ENCODE data around the gene HDAC6.

The HDAC6 gene

GRCh38 chrX:48770296-48770695, 31.6 kb upstream of the HDAC6 start:
- ChIA-PET CTCF (interaction anchor here (0.6 kb wide), 1 partner anchor 138 kb away, joined by 3 read pairs; no protein-coding TSS in a partner anchor), POLR2A (no interaction called here)

GRCh38 chrX:48772602-48773001, 29.3 kb upstream of the HDAC6 start:
- ChIA-PET POLR2A (interaction anchor here (0.6 to 0.7 kb wide), 2 partner anchors 186 to 1639 kb away, joined by 3 to 4 read pairs; no protein-coding TSS in a partner anchor), CTCF (interaction anchor here (0.8 kb wide), 1 partner anchor 120 kb away, joined by 3 read pairs; no protein-coding TSS in a partner anchor)
- Histone ChIP-seq H3K9me3 (ENCODE audit: control insufficient read depth, insufficient read depth, low read depth, low read length) (no peaks in the 10 kb centered on the region), H3K4me3 (ENCODE audit: low read depth, low read length) (no peak overlapping the region), H3K36me3 (ENCODE audit: control insufficient read depth in 2 of 2, insufficient read depth in 1 of 2, low read length in 2 of 2) (no peaks in the 10 kb centered on the region), H3K27ac (ENCODE audit: extremely low read depth, low read depth, low read length) (no peak overlapping the region), H3K4me1 (ENCODE audit: control insufficient read depth, insufficient read depth, low read length) (no peaks in the 10 kb centered on the region)
- TF ChIP-seq ZNF473 (tag by site-specific recombination; IDR thresholded peaks at IDR 0.05) (no peak), ZNF302 (tag by site-specific recombination; IDR thresholded peaks at IDR 0.05; ENCODE audit: low read depth) (no peak), ZNF561 (tag by site-specific recombination; IDR thresholded peaks at IDR 0.05; ENCODE audit: borderline replicate concordance) (no peak), BCL11A (tag by site-specific recombination; IDR thresholded peaks at IDR 0.05; ENCODE audit: low read depth) (no peak), GLI2 (tag by site-specific recombination; IDR thresholded peaks at IDR 0.05; ENCODE audit: borderline replicate concordance, low read depth) (no peak), ZNF16 (tag by site-specific recombination; IDR thresholded peaks at IDR 0.05; ENCODE audit: low read depth) (no peak), TRIM28 (IDR thresholded peaks at IDR 0.05; ENCODE audit: borderline replicate concordance, low read length) (no peak), ZFHX2 (tag by site-specific recombination; conservative IDR thresholded peaks at IDR 0.05) (no peak), ZXDB (tag by site-specific recombination; IDR thresholded peaks at IDR 0.05) (no peak), ZBTB17 (tag by site-specific recombination; IDR thresholded peaks at IDR 0.05) (no peak), ZNF792 (tag by site-specific recombination; IDR thresholded peaks at IDR 0.05) (no peak), ZBTB20 (tag by site-specific recombination; IDR thresholded peaks at IDR 0.05) (no peak), ZNF433 (tag by site-specific recombination; IDR thresholded peaks at IDR 0.05; ENCODE audit: low read depth) (no peak), HOXD13 (CRISPR knock-in tag; IDR thresholded peaks at IDR 0.05; ENCODE audit: borderline replicate concordance) (no peak), ZNF112 (tag by site-specific recombination; IDR thresholded peaks at IDR 0.05) (no peak), ZBTB10 (tag by site-specific recombination; IDR thresholded peaks at IDR 0.05) (no peak), ZNF529 (tag by site-specific recombination; IDR thresholded peaks at IDR 0.05; ENCODE audit: insufficient replicate concordance) (no peak), ZBTB49 (tag by site-specific recombination; IDR thresholded peaks at IDR 0.05; ENCODE audit: low read depth) (no peak)

More at GRCh38 chrX:48770296-48770695, 31.6 kb upstream of the HDAC6 start:
- Histone ChIP-seq H3K36me3 (ENCODE audit: control insufficient read depth in 2 of 2, insufficient read depth in 1 of 2, low read length in 2 of 2) (no peaks in the 10 kb centered on the region), H3K4me1 (ENCODE audit: control insufficient read depth, insufficient read depth, low read length) (no peaks in the 10 kb centered on the region), H3K4me3 (ENCODE audit: low read depth, low read length) (no peak overlapping the region), H3K27ac (ENCODE audit: extremely low read depth, low read depth, low read length) (no peak overlapping the region), H3K9me3 (ENCODE audit: control insufficient read depth, insufficient read depth, low read depth, low read length) (no peaks in the 10 kb centered on the region)
- TF ChIP-seq ZNF768 (tag by site-specific recombination; IDR thresholded peaks at IDR 0.05) (no peak), PRDM6 (tag by site-specific recombination; IDR thresholded peaks at IDR 0.05) (no peak), ZXDB (tag by site-specific recombination; IDR thresholded peaks at IDR 0.05) (no peak), ZNF138 (tag by site-specific recombination; IDR thresholded peaks at IDR 0.05; ENCODE audit: borderline replicate concordance) (no peak), ZNF114 (tag by site-specific recombination; IDR thresholded peaks at IDR 0.05) (no peak), ZNF132 (tag by site-specific recombination; IDR thresholded peaks at IDR 0.05; ENCODE audit: borderline replicate concordance) (no peak), ZBTB17 (tag by site-specific recombination; IDR thresholded peaks at IDR 0.05) (no peak), ZNF426 (tag by site-specific recombination; IDR thresholded peaks at IDR 0.05) (no peak), MZF1 (tag by site-specific recombination; IDR thresholded peaks at IDR 0.05; ENCODE audit: borderline replicate concordance) (no peak)

Data from HEK293 (cell line).